ENCODE measurements around the gene COX6B1. TPM values are rescaled to one million over a fixed set of nuclear protein-coding genes. Genes with fewer than 3 reads are reported as not detected.

Gene COX6B1
- total and polyA plus RNA-seq, 2 experiments from 2014 or later = 817 to 1,609 TPM

- no peak for TF ChIP-seq CTCF (IDR thresholded peaks at IDR 0.05; ENCODE audit: low read depth, low read length)
- H3K36me3 ChIP-seq = peaks cover 17% of the 10 kb centered on the region
- no peaks in the 10 kb centered on the region for H3K9me3 ChIP-seq (ENCODE audit: low read depth)
- no peak for DNase-seq (ENCODE audit: low read depth in 1 of 2, low spot score in 1 of 2)
- no peak overlapping the region for H3K4me3 ChIP-seq
- H3K27me3 ChIP-seq = no peaks in the 10 kb centered on the region
- no peak overlapping the region for H3K27ac ChIP-seq
- H3K4me1 ChIP-seq (ENCODE audit: low read depth) = no peaks in the 10 kb centered on the region
Measured at GRCh38 chr19:35661995-35662340, 13.8 kb downstream of the COX6B1 start.

- Histone ChIP-seq H3K4me3 (no peak overlapping the region), H3K27me3 (no peaks in the 10 kb centered on the region), H3K9me3 (ENCODE audit: low read depth) (no peaks in the 10 kb centered on the region), H3K36me3 (peaks cover 3% of the 10 kb centered on the region), H3K4me1 (ENCODE audit: low read depth) (no peaks in the 10 kb centered on the region), H3K27ac (no peak overlapping the region)
- DNase-seq (ENCODE audit: low read depth in 1 of 2, low spot score in 1 of 2) = no peak
- TF ChIP-seq CTCF (IDR thresholded peaks at IDR 0.05; ENCODE audit: low read depth, low read length) = no peak
Measured at GRCh38 chr19:35663981-35664380, 15.9 kb downstream of the COX6B1 start.

GRCh38 chr19:35665157-35665556 lies 17.0 kb downstream of the COX6B1 start:
- Histone ChIP-seq H3K9me3 (ENCODE audit: low read depth) (no peaks in the 10 kb centered on the region), H3K36me3 (no peaks in the 10 kb centered on the region), H3K27ac (no peak overlapping the region), H3K4me3 (no peak overlapping the region), H3K27me3 (peaks cover 5% of the 10 kb centered on the region), H3K4me1 (ENCODE audit: low read depth) (no peaks in the 10 kb centered on the region)
- DNase-seq (ENCODE audit: low read depth in 1 of 2, low spot score in 1 of 2) = no peak
- TF ChIP-seq CTCF (IDR thresholded peaks at IDR 0.05; ENCODE audit: low read depth, low read length) = no peak

- Histone ChIP-seq H3K4me3 (no peak overlapping the region), H3K9me3 (ENCODE audit: low read depth) (no peaks in the 10 kb centered on the region), H3K27ac (no peak overlapping the region), H3K36me3 (no peaks in the 10 kb centered on the region), H3K4me1 (ENCODE audit: low read depth) (no peaks in the 10 kb centered on the region), H3K27me3 (peaks cover 6% of the 10 kb centered on the region)
- no peak for DNase-seq (ENCODE audit: low read depth in 1 of 2, low spot score in 1 of 2)
- TF ChIP-seq CTCF (IDR thresholded peaks at IDR 0.05; ENCODE audit: low read depth, low read length) = no peak
Measured at GRCh38 chr19:35665604-35666003, 17.5 kb downstream of the COX6B1 start.

GRCh38 chr19:35666251-35666913 lies 18.3 kb downstream of the COX6B1 start, which contains the start of gene UPK1A:
TSS of gene UPK1A (plus strand) at chr19:35666517. CDS start at chr19:35666813, 296 bp downstream.
- Histone ChIP-seq H3K4me3 (no peak within 1 kb of the TSS), H3K9me3 (ENCODE audit: low read depth) (no peaks in the 10 kb centered on the region), H3K36me3 (no peaks in the 10 kb centered on the region), H3K27me3 (peaks cover 6% of the 10 kb centered on the region), H3K27ac (no peak within 1 kb of the TSS), H3K4me1 (ENCODE audit: low read depth) (no peaks in the 10 kb centered on the region)
- no peak for DNase-seq (ENCODE audit: low read depth in 1 of 2, low spot score in 1 of 2)
- TF ChIP-seq CTCF (IDR thresholded peaks at IDR 0.05; ENCODE audit: low read depth, low read length) = no peak

Measured in cardiac muscle cell (in vitro differentiated cells and primary cell).